HCT116 (cell line): Measurements from ENCODE around the gene GADD45A. TPM values are rescaled to one million over a fixed set of nuclear protein-coding genes. Genes with fewer than 3 reads are reported as not detected.

Experiments used
- ATAC-seq: fragments of 200-7000 bp; cut with Tn5 transposase; 2 replicates; pipeline ENCODE4 v1.9.1; 2020; ENCODE audit warnings: mild to moderate bottlenecking, moderate library complexity
- BruUV-seq: library from RNA; stranded (reverse); fragments of 400-500 nt; replicated peaks from 2 replicates; lab custom pipeline; 2021; lab: Mats Ljungman, UMichigan
- CTCF ChIA-PET: fragments of 300-600 bp; sonication (Branson Sonifier 250); formaldehyde crosslinking; loops from one replicate; lab custom pipeline; 2021; ENCODE audit warnings: antibody characterized with exemption; lab: Charles Lee
- POLR2A ChIA-PET: fragments of 300-600, 350-600 bp; sonication (Branson Sonifier 250); formaldehyde crosslinking; loops from one replicate; lab custom pipeline; 2021; ENCODE audit warnings: antibody characterized with exemption; lab: Charles Lee
- RAD21 ChIA-PET, 2 experiments: fragments of 300-600 bp; sonication (Branson Sonifier 250); formaldehyde crosslinking; loops; one replicate each; lab custom pipeline; 2023; ENCODE audit warnings: low total read pairs in 2 of 2; ENCODE audit not compliant: uncharacterized antibody in 2 of 2, unreplicated experiment in 2 of 2, low non-redundant PET in 1 of 2; lab: Charles Lee
- DNase-seq: peaks from one replicate; pipeline ENCODE4 v3.0.0-alpha.2; 2010; ENCODE audit warnings: low read depth, low spot score
- H2AFZ ChIP-seq: fragments of 200-600 bp; shearing (Covaris generic), sonication (generic); 2 replicates; pipeline ENCODE4 v1.6.1; 2017; ENCODE audit warnings: low read depth, mixed run types, mixed read lengths, antibody characterized with exemption, low read length; ENCODE audit not compliant: poor library complexity, severe bottlenecking
- H3K27ac ChIP-seq: 2 replicates; pipeline ENCODE4 v1.5.1; 2012; ENCODE audit warnings: low read depth, low read length
- H3K27me3 ChIP-seq: fragments of 200-600 bp; sonication (generic); 2 replicates; pipeline ENCODE4 v1.6.1; 2016; ENCODE audit warnings: mixed run types, low read length, mixed read lengths; ENCODE audit not compliant: insufficient read depth
- H3K36me3 ChIP-seq, 2 experiments: fragments of 200-500 bp in 1 of 2; fragments of 200-600 bp in 1 of 2; sonication (Bioruptor generic) in 1 of 2; sonication (generic) in 1 of 2; 2 replicates each; pipeline versions ENCODE4 v1.5.1 to v1.6.1; 2014 to 2016; ENCODE audit warnings: low read length in 2 of 2, inconsistent platforms in 1 of 2, mixed read lengths in 1 of 2, mixed run types in 1 of 2; ENCODE audit not compliant: insufficient read depth in 2 of 2, control insufficient read depth in 1 of 2
- H3K4me1 ChIP-seq, 2 experiments: fragments of 200-600 bp in 1 of 2; sonication (generic) in 1 of 2; 2 replicates each; pipeline versions ENCODE4 v1.5.1 to v1.6.1; 2012 to 2017; ENCODE audit warnings: low read length in 2 of 2, inconsistent platforms in 1 of 2, mild to moderate bottlenecking in 1 of 2, mixed read lengths in 1 of 2, mixed run types in 1 of 2, moderate library complexity in 1 of 2; ENCODE audit not compliant: insufficient read depth in 2 of 2, control insufficient read depth in 1 of 2
- H3K4me2 ChIP-seq: fragments of 200-600 bp; sonication (generic); 2 replicates; pipeline ENCODE4 v1.6.1; 2017; ENCODE audit warnings: mixed run types, low read length, mixed read lengths
- H3K4me3 ChIP-seq, 2 experiments: fragments of 200-600 bp in 1 of 2; sonication (generic) in 1 of 2; replicated peaks in 1 of 2; 2 replicates each; pipeline ENCODE4 v1.5.1; 2011 to 2016; ENCODE audit warnings: low read length in 2 of 2, control low read depth in 1 of 2, low read depth in 1 of 2, mild to moderate bottlenecking in 1 of 2, mixed read lengths in 1 of 2, mixed run types in 1 of 2
- H3K79me2 ChIP-seq: fragments of 200-600 bp; sonication (generic); 2 replicates; pipeline ENCODE4 v1.6.1; 2017; ENCODE audit warnings: mild to moderate bottlenecking, mixed run types, low read length, moderate library complexity, mixed read lengths; ENCODE audit not compliant: insufficient read depth
- H3K9ac ChIP-seq: fragments of 200-600 bp; sonication (generic); 2 replicates; pipeline ENCODE4 v1.6.1; 2016; ENCODE audit warnings: low read length, mixed read lengths
- H3K9me2 ChIP-seq: fragments of 200-600 bp; sonication (generic), shearing (Covaris generic); 2 replicates; pipeline ENCODE4 v1.6.1; 2017; ENCODE audit warnings: mixed run types, mild to moderate bottlenecking, moderate library complexity; ENCODE audit not compliant: insufficient read depth
- H3K9me3 ChIP-seq, 2 experiments: fragments of 200-500 bp in 1 of 2; fragments of 200-600 bp in 1 of 2; sonication (Bioruptor generic) in 1 of 2; sonication (generic) in 1 of 2; 2 replicates each; pipeline ENCODE4 v1.6.1; 2014 to 2017; ENCODE audit warnings: low read length in 2 of 2, mixed read lengths in 2 of 2, inconsistent platforms in 1 of 2, low read depth in 1 of 2, mild to moderate bottlenecking in 1 of 2, mixed run types in 1 of 2, moderate library complexity in 1 of 2; ENCODE audit not compliant: control insufficient read depth in 1 of 2, insufficient read depth in 1 of 2
- H4K20me1 ChIP-seq: fragments of 200-600 bp; sonication (generic), shearing (Covaris generic); 2 replicates; pipeline ENCODE4 v1.6.1; 2017; ENCODE audit warnings: mixed run types, mild to moderate bottlenecking, moderate library complexity; ENCODE audit not compliant: insufficient read depth
- CEBPB ChIP-seq: IDR thresholded peaks from 2 replicates; pipeline ENCODE4 v1.6.1; 2012; ENCODE audit warnings: low read depth
- CTCF ChIP-seq, 3 experiments: fragments of 200-600 bp in 1 of 3; sonication (generic) in 1 of 3; IDR thresholded peaks in 2 of 3; conservative IDR thresholded peaks in 1 of 3; 2 replicates each; pipeline ENCODE4 v1.5.1; 2012 to 2017; ENCODE audit warnings: low read depth in 2 of 3, low read length in 2 of 3, antibody characterized with exemption in 1 of 3, borderline replicate concordance in 1 of 3, control low read depth in 1 of 3, mild to moderate bottlenecking in 1 of 3, mixed read lengths in 1 of 3, mixed run types in 1 of 3, moderate library complexity in 1 of 3; ENCODE audit not compliant: insufficient read depth in 1 of 3
- EGR1 ChIP-seq: IDR thresholded peaks from 2 replicates; pipeline ENCODE4 v1.6.1; 2012; ENCODE audit warnings: low read depth
- RAD21 ChIP-seq: IDR thresholded peaks from 2 replicates; pipeline ENCODE4 v1.6.1; 2012; ENCODE audit warnings: low read depth, mild to moderate bottlenecking
- SRF ChIP-seq: IDR thresholded peaks from 2 replicates; pipeline ENCODE4 v1.6.1; 2012; ENCODE audit warnings: low read depth
- TCF7L2 ChIP-seq: IDR thresholded peaks from 2 replicates; pipeline ENCODE4 v1.7.0; 2011; ENCODE audit warnings: borderline replicate concordance, inconsistent platforms; ENCODE audit not compliant: insufficient read depth, insufficient read length; ENCODE audit errors: extremely low read depth
- intact Hi-C: fragments of 100-400 bp; cut with micrococcal nuclease; formaldehyde crosslinking; loops from 2 replicates; pipeline ENCODE4 v1.10.0; 2022
- total RNA-seq: library from RNA; stranded (reverse); gene quantifications from one replicate; pipeline ENCODE4 v1.2.1, GENCODE V29; 2021; ENCODE audit not compliant: unreplicated experiment
- TF ChIP-seq, protein P1 (sequence below): IDR thresholded peaks from 2 replicates; pipeline ENCODE4 v1.6.1; 2011; ENCODE audit warnings: mild to moderate bottlenecking, low read length, moderate library complexity; ENCODE audit not compliant: insufficient replicate concordance; ENCODE audit errors: extremely low read depth

GADD45A gene
- total RNA-seq, 1 experiment from 2014 or later = 105 TPM

GRCh38 chr1:67674260-67675011 lies 10.6 kb upstream of the GADD45A start:
- Histone ChIP-seq H3K27ac (no peak overlapping the region), H3K9ac (no peak overlapping the region), H2AFZ (no peak overlapping the region), H3K9me2 (no peaks in the 10 kb centered on the region), H3K27me3 (no peaks in the 10 kb centered on the region), H3K4me3 (no peak overlapping the region), H3K4me2 (no peak overlapping the region), H3K9me3 (no peaks in the 10 kb centered on the region), H4K20me1 (no peaks in the 10 kb centered on the region), H3K36me3 (no peaks in the 10 kb centered on the region), H3K4me1 (peaks cover 0 to 3% of the 10 kb centered on the region in 2 experiments; a peak in 1 of 4 replicates), H3K79me2 (no peaks in the 10 kb centered on the region)
- DNase-seq = no peak
- BruUV-seq = no TSS peak
- intact Hi-C loops = no loop called here
- TF ChIP-seq, protein P1, sequence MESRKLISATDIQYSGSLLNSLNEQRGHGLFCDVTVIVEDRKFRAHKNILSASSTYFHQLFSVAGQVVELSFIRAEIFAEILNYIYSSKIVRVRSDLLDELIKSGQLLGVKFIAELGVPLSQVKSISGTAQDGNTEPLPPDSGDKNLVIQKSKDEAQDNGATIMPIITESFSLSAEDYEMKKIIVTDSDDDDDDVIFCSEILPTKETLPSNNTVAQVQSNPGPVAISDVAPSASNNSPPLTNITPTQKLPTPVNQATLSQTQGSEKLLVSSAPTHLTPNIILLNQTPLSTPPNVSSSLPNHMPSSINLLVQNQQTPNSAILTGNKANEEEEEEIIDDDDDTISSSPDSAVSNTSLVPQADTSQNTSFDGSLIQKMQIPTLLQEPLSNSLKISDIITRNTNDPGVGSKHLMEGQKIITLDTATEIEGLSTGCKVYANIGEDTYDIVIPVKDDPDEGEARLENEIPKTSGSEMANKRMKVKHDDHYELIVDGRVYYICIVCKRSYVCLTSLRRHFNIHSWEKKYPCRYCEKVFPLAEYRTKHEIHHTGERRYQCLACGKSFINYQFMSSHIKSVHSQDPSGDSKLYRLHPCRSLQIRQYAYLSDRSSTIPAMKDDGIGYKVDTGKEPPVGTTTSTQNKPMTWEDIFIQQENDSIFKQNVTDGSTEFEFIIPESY = no peak
- TF ChIP-seq RAD21 (no peak), CEBPB (no peak), EGR1 (no peak), CTCF (IDR thresholded peaks at IDR 0.05 in 2 of 3, conservative IDR thresholded peaks at IDR 0.05 in 1 of 3; ENCODE audit: borderline replicate concordance in 1 of 3, insufficient read depth in 1 of 3, low read depth in 2 of 3, low read length in 2 of 3) (no peak), SRF (no peak), TCF7L2 (peak; percentile 47)
- no peak for ATAC-seq
- POLR2A ChIA-PET = interaction anchor here (0.8 kb wide), 1 partner anchor 11 kb away, joined by 7 read pairs; the partner anchor contains the start of gene GADD45A
- RAD21 ChIA-PET = no interaction called here
- CTCF ChIA-PET = interaction anchor here (1.9 kb wide), 1 partner anchor 10 kb away, joined by 10 read pairs; the partner anchor contains the start of gene GADD45A
